Muscle layer of colon (tissue), 2 donors: ENCODE results near the gene GRIK3.

Source experiments
- H3K27ac ChIP-seq: one replicate; pipeline ENCODE4 v1.7.0; 2013; ENCODE audit warnings: low read depth, mild to moderate bottlenecking, low read length, moderate library complexity
- H3K27me3 ChIP-seq, 2 donors: one replicate each; pipeline ENCODE4 v1.7.0; 2013; ENCODE audit warnings: low read length in 2 of 2, mild to moderate bottlenecking in 2 of 2; ENCODE audit not compliant: insufficient read depth in 2 of 2, control insufficient read depth in 1 of 2
- H3K36me3 ChIP-seq: one replicate; pipeline ENCODE4 v1.7.0; 2013; ENCODE audit warnings: mild to moderate bottlenecking, low read length; ENCODE audit not compliant: insufficient read depth
- H3K4me1 ChIP-seq: one replicate; pipeline ENCODE4 v1.7.0; 2013; ENCODE audit warnings: mild to moderate bottlenecking, low read length; ENCODE audit not compliant: insufficient read depth
- H3K4me3 ChIP-seq, 2 donors: one replicate each; pipeline ENCODE4 v1.7.0; 2013; ENCODE audit warnings: low read length in 2 of 2, low read depth in 1 of 2, mild to moderate bottlenecking in 1 of 2, moderate library complexity in 1 of 2
- H3K9ac ChIP-seq: one replicate; pipeline ENCODE4 v1.7.0; 2013; ENCODE audit warnings: low read length
- H3K9me3 ChIP-seq: one replicate; pipeline ENCODE4 v1.7.0; 2013; ENCODE audit warnings: mild to moderate bottlenecking, low read length
- donor health status: abdominal sarcoma.
- donor health status: Adenocarcinoma of cecum.

Gene GRIK3

DNA sequence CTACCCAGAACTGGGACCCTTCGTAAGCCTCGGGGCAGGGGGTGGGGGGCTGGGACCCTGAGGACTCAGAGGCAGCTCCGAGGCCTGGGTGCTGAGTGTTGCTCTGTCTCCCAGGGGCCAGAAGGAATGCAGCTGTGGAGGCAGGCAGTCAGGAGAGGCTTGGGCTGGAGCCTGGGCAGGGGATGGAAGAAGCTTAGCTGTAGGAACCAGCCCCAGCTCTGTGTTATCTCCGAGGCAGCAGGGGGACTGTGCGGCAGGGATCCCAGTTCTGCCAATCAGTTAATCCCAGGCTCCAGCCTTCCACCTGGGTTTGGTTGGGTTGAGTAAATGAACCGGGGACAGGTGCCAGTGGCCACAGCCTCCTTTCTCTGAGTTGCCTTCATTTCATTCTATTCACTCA, 8.2 kb upstream of the GRIK3 start:
- peaks cover 22 to 40% of the 10 kb centered on the region in 2 donors for H3K27me3 ChIP-seq
- no peaks in the 10 kb centered on the region for H3K36me3 ChIP-seq
- no peak overlapping the region for H3K9ac ChIP-seq
- no peak overlapping the region for H3K27ac ChIP-seq
- no peaks in the 10 kb centered on the region for H3K4me1 ChIP-seq
- no peak overlapping the region for H3K4me3 ChIP-seq
- no peaks in the 10 kb centered on the region for H3K9me3 ChIP-seq

DNA sequence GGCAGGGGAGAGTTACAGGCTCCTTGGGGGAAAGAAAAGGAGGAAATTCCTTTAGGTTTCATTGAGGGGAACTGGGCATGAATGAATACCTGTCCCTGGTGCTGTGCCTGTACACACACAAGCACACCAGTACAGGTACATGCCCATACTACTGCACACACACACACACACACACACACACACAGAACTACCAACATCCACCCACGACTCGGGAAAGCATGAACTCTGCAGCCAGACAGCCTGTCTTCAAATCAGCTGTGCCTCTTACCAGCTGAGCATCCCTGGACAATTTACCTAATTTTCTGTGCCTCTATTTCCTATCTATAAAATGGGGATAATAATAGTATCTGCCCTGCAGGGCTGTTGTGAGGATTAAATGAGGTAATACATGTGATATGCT, 7.2 kb upstream of the GRIK3 start:
- no peaks in the 10 kb centered on the region for H3K4me1 ChIP-seq
- no peak overlapping the region for H3K4me3 ChIP-seq
- H3K9me3 ChIP-seq = no peaks in the 10 kb centered on the region
- H3K9ac ChIP-seq = no peak overlapping the region
- H3K27me3 ChIP-seq = peaks cover 23 to 46% of the 10 kb centered on the region in 2 donors
- no peaks in the 10 kb centered on the region for H3K36me3 ChIP-seq
- no peak overlapping the region for H3K27ac ChIP-seq

DNA sequence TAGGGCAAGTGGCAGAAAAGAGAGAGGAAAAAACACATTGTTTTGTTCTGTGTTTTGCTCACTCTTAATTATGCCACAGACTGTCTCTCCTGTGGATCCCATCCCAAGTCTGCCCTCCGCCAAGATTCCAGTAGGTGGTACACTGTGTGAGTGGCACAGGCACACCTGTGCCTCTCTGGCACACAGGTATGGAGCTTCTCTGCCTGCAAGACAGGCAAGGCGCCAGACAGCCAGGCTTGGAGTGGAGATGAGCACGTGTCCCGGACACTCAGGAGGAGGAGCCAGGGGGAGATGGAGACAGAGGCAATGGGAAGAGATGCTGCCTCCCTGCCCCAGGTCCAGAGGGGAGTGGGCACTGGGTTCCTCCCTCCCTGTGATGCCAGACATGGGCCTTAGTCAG, 6.5 kb upstream of the GRIK3 start:
- Histone ChIP-seq H3K9ac (no peak overlapping the region), H3K27me3 (peaks cover 30 to 53% of the 10 kb centered on the region in 2 donors)

DNA sequence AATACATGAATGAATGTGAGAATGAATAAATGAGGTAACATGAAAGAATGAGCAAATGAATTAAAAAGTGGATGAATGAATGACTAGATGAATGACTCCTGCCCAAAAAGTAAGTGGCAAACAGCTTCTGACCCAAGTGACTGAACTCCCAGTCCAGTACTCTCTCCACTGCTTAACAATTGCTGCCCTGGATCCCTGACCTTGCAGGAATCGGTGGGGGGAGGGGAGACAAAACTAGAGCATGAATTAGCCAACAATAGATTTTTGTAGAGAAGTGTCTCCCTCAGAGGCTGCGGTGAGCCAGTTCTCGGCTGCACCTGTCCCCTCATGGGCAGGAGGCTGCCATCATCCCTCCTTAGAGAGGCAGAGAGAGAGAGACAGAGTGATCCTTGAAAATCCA, 5.9 kb upstream of the GRIK3 start:
- H3K4me3 ChIP-seq = no peak overlapping the region
- H3K27ac ChIP-seq = no peak overlapping the region
- H3K4me1 ChIP-seq = no peaks in the 10 kb centered on the region
- peaks cover 35 to 58% of the 10 kb centered on the region in 2 donors for H3K27me3 ChIP-seq
- H3K36me3 ChIP-seq = no peaks in the 10 kb centered on the region
- no peaks in the 10 kb centered on the region for H3K9me3 ChIP-seq
- no peak overlapping the region for H3K9ac ChIP-seq

More for the DNA sequence above, 6.5 kb upstream of the GRIK3 start:
- Histone ChIP-seq H3K4me3 (no peak overlapping the region), H3K27ac (no peak overlapping the region), H3K9me3 (no peaks in the 10 kb centered on the region), H3K36me3 (no peaks in the 10 kb centered on the region), H3K4me1 (no peaks in the 10 kb centered on the region)

DNA sequence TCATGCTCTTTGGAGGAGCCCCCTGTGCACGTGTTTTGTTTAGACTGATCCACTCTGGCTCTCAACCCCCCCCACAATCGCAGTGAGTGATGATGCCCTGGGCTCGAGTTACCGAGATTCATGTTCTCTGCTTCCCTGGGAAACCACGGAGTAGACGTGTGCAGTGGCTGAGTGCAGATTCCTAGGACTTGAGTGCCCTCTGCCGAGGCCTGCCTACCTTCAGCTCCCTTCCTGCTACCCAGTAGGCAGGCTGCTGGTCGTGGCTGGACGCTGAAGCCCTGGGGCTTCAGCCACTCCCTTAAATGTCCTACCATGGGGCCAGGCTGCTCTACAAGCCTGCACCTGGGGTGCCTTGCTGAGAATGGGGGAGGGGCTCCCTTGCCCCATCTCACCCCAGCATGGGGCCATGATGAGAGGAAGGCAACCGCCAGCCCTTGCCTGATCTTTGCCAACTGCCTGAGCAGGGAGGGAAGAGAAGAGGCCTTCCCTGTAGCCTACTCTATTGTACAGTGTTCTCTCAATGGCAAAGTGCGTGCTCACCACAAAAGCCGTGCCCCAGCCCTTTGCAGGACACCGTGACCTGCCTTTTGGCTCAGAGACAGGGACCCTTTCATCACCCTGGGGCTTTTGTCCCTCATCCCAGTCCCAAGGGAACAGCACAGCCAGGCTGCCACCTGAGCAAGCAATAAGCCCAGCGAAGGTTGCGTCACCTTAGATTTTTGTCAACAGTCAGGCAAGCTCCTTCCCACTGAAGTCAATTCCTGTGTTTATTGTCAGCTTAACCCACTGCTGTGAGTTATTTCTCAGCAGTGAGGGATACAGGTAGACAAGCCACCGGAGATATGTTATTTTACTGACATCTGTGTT, 4.1 kb upstream of the GRIK3 start:
- no peak overlapping the region for H3K4me3 ChIP-seq
- no peak overlapping the region for H3K27ac ChIP-seq
- no peaks in the 10 kb centered on the region for H3K36me3 ChIP-seq
- no peaks in the 10 kb centered on the region for H3K9me3 ChIP-seq
- no peaks in the 10 kb centered on the region for H3K4me1 ChIP-seq
- H3K9ac ChIP-seq = no peak overlapping the region
- H3K27me3 ChIP-seq = peaks cover 40 to 68% of the 10 kb centered on the region in 2 donors

DNA sequence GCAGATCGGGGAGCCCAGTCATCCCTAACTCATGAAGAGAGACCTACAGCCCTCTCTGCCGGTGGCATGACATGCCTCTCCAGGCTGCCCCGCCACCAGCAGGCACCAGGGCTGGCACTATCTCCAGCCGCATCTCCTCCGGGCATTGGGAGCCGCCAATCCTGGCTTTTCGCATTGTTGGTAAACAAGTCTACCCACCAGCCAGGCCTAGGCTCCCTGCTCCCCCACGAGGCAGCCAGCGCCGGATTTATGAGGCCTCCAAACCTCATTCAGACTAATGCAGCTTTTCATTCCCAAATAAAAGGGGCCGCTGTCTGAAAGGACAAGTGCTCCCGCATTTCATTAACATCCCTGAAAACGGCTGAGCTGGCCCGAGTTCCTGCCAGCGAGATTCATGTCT, 3.4 kb upstream of the GRIK3 start:
- no peak overlapping the region for H3K9ac ChIP-seq
- H3K4me3 ChIP-seq = no peak overlapping the region
- H3K27ac ChIP-seq = no peak overlapping the region
- no peaks in the 10 kb centered on the region for H3K36me3 ChIP-seq
- no peaks in the 10 kb centered on the region for H3K4me1 ChIP-seq
- H3K9me3 ChIP-seq = no peaks in the 10 kb centered on the region
- peaks cover 34 to 76% of the 10 kb centered on the region in 2 donors for H3K27me3 ChIP-seq

DNA sequence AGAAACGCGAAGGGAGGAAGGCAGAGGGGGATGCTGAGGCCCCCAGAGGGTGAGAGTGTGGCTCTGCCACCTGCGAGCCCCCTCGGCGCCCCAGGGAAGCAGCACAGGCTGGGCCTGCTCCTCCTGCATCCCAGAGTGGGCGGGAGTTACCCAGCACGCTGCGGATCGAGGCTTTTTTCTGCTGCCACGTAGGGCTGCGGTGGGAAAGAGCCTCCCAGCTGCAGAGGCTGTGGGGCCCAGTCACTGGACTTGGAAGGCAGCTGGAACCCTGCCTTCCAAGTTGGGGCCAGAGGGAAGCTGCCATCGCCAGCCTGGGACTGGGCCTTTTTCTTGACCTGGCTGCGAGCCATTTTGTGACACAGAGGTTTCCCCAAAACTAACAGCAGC, 2.3 kb upstream of the GRIK3 start:
- Histone ChIP-seq H3K4me3 (no peak overlapping the region), H3K27ac (no peak overlapping the region), H3K4me1 (no peaks in the 10 kb centered on the region), H3K36me3 (no peaks in the 10 kb centered on the region), H3K9me3 (no peaks in the 10 kb centered on the region), H3K27me3 (peaks cover 37 to 86% of the 10 kb centered on the region in 2 donors), H3K9ac (no peak overlapping the region)

DNA sequence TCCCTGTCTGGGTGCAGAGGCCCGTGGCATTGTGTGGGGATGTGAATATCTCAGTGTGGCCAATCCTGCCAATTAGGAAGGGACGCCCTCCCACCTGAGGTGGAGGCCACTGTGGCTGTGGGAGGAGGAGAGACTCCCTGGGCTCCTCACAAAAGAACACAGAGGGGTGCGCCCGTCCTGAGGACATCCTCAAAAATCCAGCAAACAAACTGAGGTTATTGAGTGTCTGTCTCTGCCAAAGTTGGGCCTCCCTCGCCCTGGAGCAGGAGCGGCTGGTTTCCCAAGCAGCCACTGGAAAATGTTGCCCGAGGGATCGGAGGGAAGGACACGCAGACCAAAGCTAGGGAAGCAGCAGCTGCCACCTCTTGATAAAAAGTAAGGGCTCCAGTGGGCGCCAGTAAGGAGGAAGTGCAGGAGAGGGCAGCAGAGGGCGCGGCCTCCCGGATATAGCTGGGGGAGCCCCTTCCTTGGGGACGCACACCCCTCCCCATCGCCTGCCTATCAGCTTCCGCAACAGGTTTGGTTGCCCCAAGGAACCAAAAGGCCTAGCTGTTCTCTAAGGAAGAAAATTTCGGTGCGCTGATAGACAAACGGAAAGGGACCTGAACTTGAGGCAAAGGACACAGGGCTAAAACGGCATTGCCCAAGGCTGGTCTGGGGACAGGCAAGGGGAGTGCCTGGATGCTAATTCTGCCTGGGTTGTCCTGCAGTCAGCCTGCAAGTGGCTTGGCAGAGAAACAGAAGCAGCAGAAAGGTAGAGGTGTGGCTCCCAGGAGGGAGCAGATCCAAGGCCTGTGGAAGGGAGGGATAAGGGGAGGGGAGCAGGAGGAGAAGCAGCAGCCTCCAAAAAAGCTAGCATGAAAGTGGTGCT, 1.7 kb upstream of the GRIK3 start:
- Histone ChIP-seq H3K4me3 (no peak overlapping the region), H3K9ac (no peak overlapping the region), H3K27me3 (peaks cover 33 to 92% of the 10 kb centered on the region in 2 donors), H3K9me3 (no peaks in the 10 kb centered on the region), H3K36me3 (no peaks in the 10 kb centered on the region), H3K4me1 (no peaks in the 10 kb centered on the region), H3K27ac (no peak overlapping the region)

DNA sequence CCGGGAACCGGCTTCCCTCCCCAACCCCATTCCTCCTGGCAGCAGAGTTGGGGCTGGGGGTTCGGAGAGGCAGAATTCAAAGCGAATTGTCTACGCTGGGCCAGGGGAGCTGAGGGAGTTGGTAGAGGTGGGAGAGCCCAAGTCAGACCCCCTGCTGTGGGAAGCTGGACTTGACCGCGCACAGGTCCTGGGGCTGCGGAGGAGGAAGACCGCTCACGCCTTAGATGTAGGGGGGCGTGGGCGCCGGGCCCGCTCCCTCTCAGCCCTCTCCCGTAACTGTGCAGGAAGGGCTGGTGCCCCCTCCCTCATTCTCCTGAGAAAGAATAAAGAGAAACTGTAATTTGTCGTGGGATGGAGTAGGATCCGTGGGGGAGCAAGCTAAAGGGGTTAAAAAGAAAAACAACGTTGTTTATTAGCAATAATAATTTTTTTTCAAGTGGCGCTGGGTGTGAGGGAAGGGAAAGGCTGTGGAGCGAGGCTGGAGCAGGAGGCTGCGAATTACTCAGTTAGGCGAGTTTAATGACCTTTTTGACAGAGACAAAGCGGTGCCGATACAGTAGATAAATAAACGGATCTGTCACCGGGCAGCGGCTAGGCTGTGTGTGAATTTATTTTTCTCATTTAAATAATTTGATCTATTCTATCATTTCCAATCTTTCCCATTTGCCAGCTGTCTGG, 838 bp upstream of the GRIK3 start:
- H3K4me1 ChIP-seq = no peaks in the 10 kb centered on the region
- H3K9ac ChIP-seq = no peak overlapping the region
- no peak overlapping the region for H3K4me3 ChIP-seq
- no peaks in the 10 kb centered on the region for H3K36me3 ChIP-seq
- peaks cover 37 to 88% of the 10 kb centered on the region in 2 donors for H3K27me3 ChIP-seq
- H3K9me3 ChIP-seq = no peaks in the 10 kb centered on the region
- H3K27ac ChIP-seq = no peak overlapping the region

DNA sequence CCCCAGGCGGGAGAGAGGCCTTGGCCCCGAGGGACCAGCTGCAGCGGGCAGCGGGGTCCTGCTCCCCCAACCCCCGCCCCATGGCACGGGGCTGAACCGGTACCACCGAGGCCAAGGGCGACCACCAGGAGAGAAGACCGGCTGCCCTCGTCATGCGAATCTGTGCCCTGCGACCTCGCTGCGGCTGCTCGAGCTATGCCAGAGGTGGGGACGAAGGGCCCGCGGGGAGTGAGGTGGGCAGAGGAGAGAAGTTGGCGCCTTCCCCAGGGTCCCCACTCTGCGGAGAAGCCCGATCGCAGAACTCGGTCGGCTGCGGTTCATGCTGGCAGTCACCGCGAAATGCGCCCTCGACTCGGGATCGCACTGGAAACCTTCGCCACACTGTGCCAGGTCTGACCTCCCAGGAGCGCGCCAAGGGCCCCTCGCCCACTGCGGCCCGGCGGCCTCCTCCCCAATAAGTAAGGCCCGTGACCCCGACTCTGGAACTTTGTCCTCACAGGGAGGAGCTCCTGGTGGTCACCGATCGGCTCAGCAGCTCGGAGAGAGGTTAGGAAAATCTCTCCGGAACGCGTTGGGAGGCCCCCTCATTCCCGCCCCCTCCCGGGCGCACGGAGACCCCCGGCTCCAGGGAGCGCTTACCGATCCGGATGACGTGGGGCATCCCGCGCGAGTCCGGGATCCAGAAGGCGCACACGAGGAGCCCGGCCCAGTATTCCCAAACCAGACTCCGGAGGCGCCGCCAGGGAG, 787 bp downstream of the GRIK3 start:
- Histone ChIP-seq H3K27ac (no peak overlapping the region), H3K4me1 (no peaks in the 10 kb centered on the region), H3K36me3 (no peaks in the 10 kb centered on the region), H3K27me3 (peaks cover 37 to 76% of the 10 kb centered on the region in 2 donors), H3K9me3 (no peaks in the 10 kb centered on the region), H3K4me3 (no peak overlapping the region), H3K9ac (no peak overlapping the region)
